ENCODE data around the gene PLCL2.

PLCL2 gene

GRCh38 chr3:16866571-16866970 is 18.2 kb upstream of the PLCL2 start:
- DNase-seq = peak; percentile 34

- no peak for DNase-seq
Observed at GRCh38 chr3:16868513-16868912, 16.2 kb upstream of the PLCL2 start.

- no peak for DNase-seq
Observed at GRCh38 chr3:16869261-16870005, 15.3 kb upstream of the PLCL2 start.

GRCh38 chr3:16871915-16872842 is 12.6 kb upstream of the PLCL2 start:
- DNase-seq = no peak

- DNase-seq = no peak
Observed at GRCh38 chr3:16873872-16874271, 10.9 kb upstream of the PLCL2 start.

- DNase-seq = no peak
Observed at GRCh38 chr3:16875876-16876550, 8.7 kb upstream of the PLCL2 start.

- DNase-seq = no peak
Observed at GRCh38 chr3:16877505-16877904, 7.2 kb upstream of the PLCL2 start.

GRCh38 chr3:16877911-16878310 is 6.8 kb upstream of the PLCL2 start:
- DNase-seq = no peak

- no peak for DNase-seq
Observed at GRCh38 chr3:16881896-16882630, 2.7 kb upstream of the PLCL2 start.

- DNase-seq = no peak
Observed at GRCh38 chr3:16883057-16883722, 1.6 kb upstream of the PLCL2 start.

- no peak for DNase-seq
Observed at GRCh38 chr3:16883723-16884083, 1.1 kb upstream of the PLCL2 start.

GRCh38 chr3:16884084-16884747 is 539 bp upstream of the PLCL2 start:
- DNase-seq = peak; percentile 79

- DNase-seq = no peak
Observed at GRCh38 chr3:16885593-16886302, 993 bp downstream of the PLCL2 start.

- DNase-seq = peak; percentile 44
Observed at GRCh38 chr3:16886303-16886683, 1.5 kb downstream of the PLCL2 start.

GRCh38 chr3:16887130-16887529 is 2.4 kb downstream of the PLCL2 start:
- DNase-seq = no peak

- no peak for DNase-seq
Observed at GRCh38 chr3:16888356-16888755, 3.6 kb downstream of the PLCL2 start.

GRCh38 chr3:16888785-16889607 is 4.2 kb downstream of the PLCL2 start:
- peak; percentile 48 for DNase-seq

- no peak for DNase-seq
Observed at GRCh38 chr3:16890597-16891333, 6.0 kb downstream of the PLCL2 start.

GRCh38 chr3:16893618-16894200 is 9.0 kb downstream of the PLCL2 start:
- DNase-seq = no peak

Data from CD4-positive, alpha-beta T cell treated with Interleukin-12 subunit alpha and Interleukin-12 subunit beta, for 1 hour (primary cell).